Posterior cingulate gyrus (tissue), 11 donors: ENCODE results near the gene ARFGEF3.
"Not testable (repeated sequence)": the region's sequence is repeated elsewhere in the genome, so short reads cannot be mapped to it uniquely, and the experiment has no call there.

Source experiments
- DNase-seq, 10 donors: peaks; one replicate each; pipeline versions ENCODE4 v3.0.0 to v3.0.0-alpha.2; 2020 to 2021; ENCODE audit warnings: mixed read lengths in 3 of 10
- intact Hi-C: fragments of 100-400 bp; cut with DNase I; formaldehyde crosslinking; loops from one replicate; pipeline ENCODE4 v1.15.1; 2023

ARFGEF3 gene

DNA sequence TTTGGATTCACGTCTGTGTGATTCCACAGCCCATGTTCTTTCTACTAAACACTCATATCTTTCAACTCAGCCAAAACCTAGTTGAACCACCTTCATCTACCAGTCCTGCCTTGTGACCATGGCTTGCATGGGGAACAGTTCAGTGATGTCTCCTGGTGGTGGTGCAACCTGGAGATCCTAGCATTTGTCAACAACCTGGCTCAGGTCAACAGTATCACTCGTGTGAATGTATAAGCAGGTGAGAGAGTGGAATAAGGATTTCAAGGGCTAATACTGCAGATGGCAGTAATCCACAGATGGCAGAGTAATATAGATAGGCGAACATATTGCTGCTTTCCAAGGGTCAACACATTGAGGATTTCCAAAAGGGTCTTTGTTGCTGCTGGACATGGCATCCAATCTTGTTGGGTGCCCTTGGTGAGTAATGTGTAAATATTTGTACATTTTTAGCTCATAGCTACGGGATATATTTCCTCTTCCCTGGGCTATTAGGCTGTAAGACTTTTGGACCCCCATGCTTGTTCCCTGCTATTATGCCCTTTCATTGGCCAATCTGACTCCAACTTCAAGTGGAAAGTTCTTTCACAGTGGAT, 43.1 kb downstream of the ARFGEF3 start:
- no peak for DNase-seq
- intact Hi-C loops = no loop called here

DNA sequence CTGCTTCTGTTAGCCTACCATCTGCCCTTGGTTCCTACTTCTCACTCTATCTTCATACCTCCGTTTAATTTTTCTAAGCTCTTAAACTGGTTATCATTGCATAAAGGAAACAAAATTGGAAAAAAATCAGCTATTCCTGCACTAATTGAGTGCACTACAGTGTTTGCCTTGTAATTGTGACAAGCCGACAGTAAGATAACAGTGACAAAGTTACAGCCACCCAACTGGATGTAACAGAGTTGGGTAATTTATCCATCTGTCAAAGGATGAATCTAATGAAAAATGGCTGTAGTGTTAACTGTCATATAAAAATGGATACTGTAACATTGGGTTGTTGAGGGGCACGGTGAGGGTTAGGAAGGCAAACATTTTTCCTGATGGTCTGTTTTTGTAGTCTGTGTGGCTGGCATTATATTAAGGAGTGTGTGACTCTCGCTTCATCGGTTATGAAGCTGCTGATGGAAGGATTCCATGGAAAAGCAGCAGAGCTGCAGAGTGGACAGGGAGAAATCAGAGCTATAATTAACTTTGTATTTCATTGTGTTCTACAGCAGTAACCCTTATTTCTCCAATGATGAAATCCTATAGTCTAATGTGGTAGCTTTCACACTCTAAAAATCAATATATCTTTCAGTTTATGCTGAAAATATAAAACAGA, 43.8 kb downstream of the ARFGEF3 start:
- DNase-seq = no peak
- intact Hi-C loops = no loop called here

DNA sequence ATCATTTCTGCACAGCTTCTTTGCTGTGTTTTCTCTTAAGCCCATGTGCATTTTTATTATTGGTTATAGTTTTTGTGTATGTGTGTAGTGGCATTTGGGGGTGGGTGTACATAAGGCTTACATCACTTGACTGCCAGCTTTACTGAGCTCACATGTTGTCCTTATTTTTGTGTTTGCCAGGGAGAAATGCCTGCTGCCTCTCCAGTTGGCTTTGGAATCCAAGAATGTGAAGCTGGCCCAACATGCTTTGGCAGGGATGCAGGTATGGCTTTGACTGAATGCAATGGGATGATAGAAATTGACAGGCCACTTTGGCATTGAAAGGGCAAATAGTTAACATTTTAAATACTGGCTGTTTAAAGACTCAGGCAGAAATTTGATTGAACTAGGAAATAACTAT, 45.1 kb downstream of the ARFGEF3 start:
- intact Hi-C loops = no loop called here
- DNase-seq = no peak

DNA sequence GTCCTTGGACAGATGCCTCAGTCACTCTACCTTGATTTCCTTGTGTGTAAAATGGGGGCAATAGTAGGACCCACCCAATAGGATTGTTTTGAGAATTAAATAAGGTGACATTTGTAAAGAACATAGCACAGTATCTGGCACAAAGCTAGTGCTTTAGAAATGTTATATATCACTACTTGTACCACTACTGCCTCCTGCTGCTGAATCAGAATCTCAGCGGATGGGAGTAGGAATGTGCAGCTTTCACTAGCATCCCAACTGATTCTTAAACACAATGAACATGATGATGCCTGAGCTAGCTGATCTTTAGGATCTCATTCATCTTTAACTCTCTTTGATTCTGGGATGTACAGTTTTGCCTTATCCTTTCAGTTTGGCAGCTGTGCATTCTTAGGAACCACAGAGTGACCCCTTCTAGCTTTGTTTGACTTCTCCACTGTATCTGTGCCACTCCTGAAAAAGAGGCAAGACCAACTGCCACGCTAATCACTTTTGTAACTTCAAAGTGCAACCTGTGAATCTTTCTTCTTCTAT, 49.4 kb downstream of the ARFGEF3 start:
- intact Hi-C loops = loop anchor here (1.0 to 10.0 kb wide), 3 partner anchors 50 to 95 kb away; partner anchors contain the start of gene ARFGEF3
- peak in 1 of 10 donors; percentile 47 for DNase-seq

DNA sequence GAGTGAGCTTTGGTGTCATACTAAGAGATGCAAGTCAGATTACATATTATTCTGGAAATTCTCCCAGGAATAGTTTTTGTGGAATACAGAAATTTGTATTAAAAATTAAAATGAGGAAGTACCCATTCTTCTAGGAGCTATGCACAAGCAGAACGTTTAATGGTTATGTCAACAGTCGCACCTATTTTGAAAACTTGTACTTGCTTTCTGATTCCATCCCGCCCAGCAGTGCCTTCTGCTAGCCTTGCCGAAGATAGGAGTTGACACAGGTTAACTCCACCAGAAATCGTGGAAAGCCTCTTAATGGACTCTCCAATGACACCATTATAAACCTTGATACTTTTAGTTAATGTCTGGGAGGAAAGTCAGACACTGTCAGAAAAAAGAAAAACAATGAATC, 49.9 kb downstream of the ARFGEF3 start:
- intact Hi-C loops = loop anchor here (1.0 to 10.0 kb wide), 3 partner anchors 50 to 95 kb away; partner anchors contain the start of gene ARFGEF3
- DNase-seq = no peak

DNA sequence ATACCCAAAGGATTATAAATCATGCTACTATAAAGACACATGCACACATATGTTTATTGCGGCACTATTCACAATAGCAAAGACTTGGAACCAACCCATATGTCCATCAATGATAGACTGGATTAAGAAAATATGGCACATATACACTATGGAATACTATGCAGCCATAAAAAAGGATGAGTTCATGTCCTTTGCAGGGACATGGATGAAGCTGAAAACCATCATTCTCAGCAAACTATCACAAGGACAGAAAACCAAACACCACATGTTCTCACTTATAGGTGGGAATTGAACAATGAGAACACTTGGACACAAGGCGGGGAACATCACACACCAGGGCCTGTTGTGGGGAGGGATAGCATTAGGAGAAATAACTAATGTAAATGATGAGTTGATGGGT, 50.8 kb downstream of the ARFGEF3 start:
- intact Hi-C loops = loop anchor here (10.0 kb wide), 1 partner anchor 62 kb away; no protein-coding TSS in a partner anchor
- DNase-seq = not testable (repeated sequence)

- intact Hi-C loops = loop anchor here (10.0 kb wide), 1 partner anchor 60 kb away; no protein-coding TSS in a partner anchor
- DNase-seq = no peak
Observed at GRCh38 chr6:138215093-138215782, 53.5 kb downstream of the ARFGEF3 start.

DNA sequence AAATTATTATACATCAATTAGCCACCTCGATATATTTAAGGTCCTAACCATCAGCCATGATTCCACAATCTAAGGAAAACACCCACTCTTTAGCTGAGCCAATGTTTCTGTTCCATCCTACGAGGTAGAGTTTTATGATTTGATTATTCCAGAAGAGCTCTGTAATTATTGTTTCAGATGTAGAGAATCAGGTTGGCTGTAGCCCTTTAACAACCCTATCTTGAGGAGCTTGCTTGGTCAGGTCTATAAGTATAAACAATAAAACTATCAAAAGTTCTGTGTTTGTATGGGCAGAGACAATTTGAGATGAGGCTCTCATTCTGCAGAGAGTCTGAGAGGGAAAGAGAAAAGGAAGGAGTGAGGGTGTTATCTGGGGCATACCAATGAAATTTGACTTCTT, 56.7 kb downstream of the ARFGEF3 start, which contains the start of gene PBOV1:
PBOV1 (minus strand) TSS at position 43 of the 400 bp plus-strand sequence. CDS start 96 bp downstream, outside the sequence.
- intact Hi-C loops = loop anchor here (10.0 kb wide), 1 partner anchor 56 kb away; no protein-coding TSS in a partner anchor

GRCh38 chr6:138219398-138219797, 57.7 kb downstream of the ARFGEF3 start:
- DNase-seq = no peak
- intact Hi-C loops = loop anchor here (10.0 kb wide), 1 partner anchor 55 kb away; no protein-coding TSS in a partner anchor

More for the DNA sequence above, 56.7 kb downstream of the ARFGEF3 start, which contains the start of gene PBOV1:
- no peak for DNase-seq

DNA sequence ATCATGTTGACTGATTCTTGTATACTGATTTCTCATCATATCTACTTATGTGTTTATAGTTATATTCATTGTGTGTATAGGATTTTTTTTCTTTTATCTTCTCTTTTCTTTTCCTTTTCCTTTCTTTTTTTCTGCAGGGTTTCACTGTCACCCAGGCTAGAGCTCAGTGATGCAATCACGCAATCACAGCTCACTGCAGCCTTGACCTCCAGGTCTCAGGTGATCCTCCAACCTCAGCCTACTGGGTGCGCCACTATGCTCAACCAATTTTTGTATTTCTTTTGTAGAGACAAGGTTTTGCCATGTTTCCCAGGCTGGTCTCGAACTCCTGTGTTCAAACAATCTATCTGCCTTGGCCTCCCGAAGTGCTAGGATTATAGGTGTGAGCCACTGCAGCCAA, 58.2 kb downstream of the ARFGEF3 start:
- DNase-seq = no peak
- intact Hi-C loops = loop anchor here (10.0 kb wide), 1 partner anchor 55 kb away; no protein-coding TSS in a partner anchor

- intact Hi-C loops = no loop called here
- no peak for DNase-seq
Observed at GRCh38 chr6:138222901-138223546, 61.3 kb downstream of the ARFGEF3 start.

GRCh38 chr6:138225953-138226352, 64.2 kb downstream of the ARFGEF3 start:
- no peak for DNase-seq
- intact Hi-C loops = no loop called here

DNA sequence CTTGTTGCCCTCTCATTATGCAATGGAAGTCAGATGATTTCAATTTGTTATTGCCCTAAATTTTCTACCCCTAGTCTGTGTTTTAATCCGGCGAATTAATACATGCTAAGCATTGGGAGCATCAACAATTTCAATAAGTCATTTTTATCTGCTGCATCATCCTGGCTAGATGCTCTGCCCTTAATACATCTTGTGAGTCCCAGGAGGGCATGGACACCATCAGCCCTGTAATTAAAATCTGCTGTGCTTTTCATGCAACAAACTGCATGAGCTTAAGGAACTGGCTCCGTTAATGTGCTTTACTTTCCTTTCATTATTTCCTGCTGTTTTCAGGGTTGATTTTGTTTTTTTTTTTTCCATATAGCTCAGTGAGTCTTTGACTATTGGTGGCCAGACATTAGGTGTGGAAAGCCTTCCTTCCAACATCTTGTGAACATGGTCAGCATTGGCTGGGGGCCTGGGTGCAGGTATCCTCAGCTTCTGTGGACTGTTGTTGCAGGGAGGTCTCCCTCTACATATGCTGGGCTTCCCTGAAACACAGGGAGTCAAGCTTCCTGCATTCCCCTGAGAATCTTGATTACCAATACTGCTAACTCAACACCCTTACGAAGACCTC, 65.1 kb downstream of the ARFGEF3 start:
- no peak for DNase-seq
- intact Hi-C loops = no loop called here

DNA sequence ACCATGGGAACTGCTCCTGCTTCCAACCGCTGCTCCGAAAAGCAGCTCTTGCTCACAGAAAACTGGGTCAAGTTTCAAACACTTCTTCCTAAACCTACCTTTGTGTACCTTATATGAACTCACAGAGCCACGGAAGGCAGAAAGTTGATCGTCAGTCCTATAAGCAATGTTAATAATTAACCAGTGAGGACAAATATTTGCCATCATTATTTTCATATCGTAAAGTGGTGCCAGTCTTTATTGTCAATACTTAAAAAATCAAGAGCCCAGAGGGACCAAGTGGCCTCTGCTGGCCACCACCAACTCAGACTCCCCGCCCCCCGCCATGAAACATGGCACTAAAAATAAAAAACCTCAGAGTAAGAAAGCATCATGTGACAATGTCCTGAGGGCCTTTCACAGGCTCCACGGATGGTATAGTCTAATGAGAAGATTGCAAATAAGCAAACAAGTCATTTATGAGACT, 65.6 kb downstream of the ARFGEF3 start:
- intact Hi-C loops = no loop called here
- no peak for DNase-seq

- DNase-seq = no peak
- intact Hi-C loops = no loop called here
Observed at GRCh38 chr6:138229072-138229471, 67.3 kb downstream of the ARFGEF3 start.

DNA sequence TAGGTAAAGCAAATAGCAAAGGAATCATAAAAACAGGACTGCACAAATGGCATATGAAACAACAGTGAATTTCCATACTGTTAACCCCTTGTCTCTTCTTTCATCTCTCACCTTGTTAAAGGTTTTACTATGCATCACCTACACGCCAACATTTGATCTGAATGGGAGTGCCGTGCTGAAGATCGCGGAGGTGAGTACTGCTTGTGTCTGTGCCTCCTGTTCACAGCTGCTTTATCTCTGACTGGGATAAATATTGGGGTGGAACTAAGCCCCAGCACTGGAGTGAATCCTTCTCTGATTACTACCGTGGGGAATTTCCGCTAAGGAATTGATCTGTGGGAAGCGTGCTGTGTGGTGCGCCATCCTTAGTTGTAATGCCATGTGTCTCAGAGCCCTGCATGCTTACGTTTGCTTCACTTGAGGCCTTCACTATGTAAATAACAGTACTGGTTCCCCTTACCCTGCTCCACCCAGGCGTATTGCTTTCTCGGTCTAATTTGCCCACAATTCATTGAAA, 68.0 kb downstream of the ARFGEF3 start:
- no peak for DNase-seq
- intact Hi-C loops = no loop called here

DNA sequence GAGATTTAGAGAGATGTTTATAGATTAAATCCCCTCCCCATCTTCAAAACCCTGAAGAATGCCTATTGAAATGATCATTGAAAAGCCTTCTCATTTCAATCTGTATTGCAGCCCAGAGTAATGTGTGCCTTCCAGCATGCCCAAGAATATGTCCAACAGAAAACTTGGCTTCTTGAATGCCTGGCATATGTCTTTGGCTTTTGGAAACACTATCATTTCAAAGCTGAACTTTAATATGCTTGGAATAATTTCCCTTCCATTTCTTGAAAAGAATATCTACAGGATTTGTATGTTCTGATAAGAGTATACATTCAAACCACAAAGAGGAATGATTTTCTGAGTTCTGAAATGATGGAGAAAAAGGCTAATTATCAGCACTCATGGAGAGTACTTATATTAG, 68.5 kb downstream of the ARFGEF3 start:
- no peak for DNase-seq
- intact Hi-C loops = no loop called here

GRCh38 chr6:138230759-138231380, 69.1 kb downstream of the ARFGEF3 start:
- intact Hi-C loops = no loop called here

GRCh38 chr6:138231381-138231886, 69.7 kb downstream of the ARFGEF3 start:
- intact Hi-C loops = no loop called here

More at GRCh38 chr6:138230759-138231380, 69.1 kb downstream of the ARFGEF3 start:
- no peak for DNase-seq

More at GRCh38 chr6:138231381-138231886, 69.7 kb downstream of the ARFGEF3 start:
- DNase-seq = no peak
